Jurkat, Clone E6-1 (cell line): ENCODE results near the gene PRDM16.

Experiments
- DNase-seq: peaks from one replicate; pipeline ENCODE4 v3.0.0-alpha.2; 2011; ENCODE audit warnings: low read depth, low spot score
- H3K4me3 ChIP-seq: 2 replicates; pipeline ENCODE4 v1.5.1; 2011; ENCODE audit warnings: mild to moderate bottlenecking, low read length, control low read depth, moderate library complexity

PRDM16 gene

DNA sequence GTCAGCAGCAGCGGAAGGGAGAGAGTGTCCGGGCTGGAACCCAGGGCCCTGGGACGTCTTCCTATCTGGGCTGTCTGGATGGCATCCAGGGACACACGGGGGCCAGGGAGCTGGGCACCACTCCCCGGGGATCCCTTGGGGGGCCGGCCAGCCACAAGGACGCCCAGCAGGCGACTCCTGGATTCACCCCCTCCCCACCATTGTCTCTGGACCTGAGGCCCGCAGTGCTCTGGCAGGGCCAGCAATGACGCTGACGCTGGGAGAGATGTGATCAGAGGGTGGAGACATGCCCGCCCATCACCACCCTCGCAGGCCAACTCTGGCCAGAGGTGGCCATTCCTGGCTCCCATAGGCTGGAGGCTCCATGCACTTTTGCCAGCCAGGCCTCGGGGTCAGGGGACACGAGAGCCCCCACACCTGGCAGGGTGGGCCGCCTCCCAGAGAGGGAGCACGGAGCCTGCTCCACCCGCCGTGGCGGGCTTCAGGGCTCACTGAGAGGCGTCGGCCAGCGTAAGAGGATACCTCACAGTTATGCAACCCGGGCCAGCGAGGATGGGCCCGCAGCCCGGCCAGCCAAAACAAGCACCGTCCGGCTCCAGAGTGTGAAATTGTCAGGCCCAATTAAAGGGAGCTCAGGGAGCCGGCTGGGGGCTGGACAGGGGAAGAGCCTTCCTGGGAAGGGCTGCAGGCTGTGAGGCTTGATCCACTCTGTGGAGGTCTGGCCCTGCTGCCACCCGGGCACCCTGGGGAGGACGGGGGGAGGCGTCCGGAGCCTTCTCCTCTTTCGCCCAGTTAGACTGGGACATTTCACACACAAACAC is 37.4 kb upstream of the PRDM16 start:
- no peak for DNase-seq
- H3K4me3 ChIP-seq, result no peak overlapping the region

DNA sequence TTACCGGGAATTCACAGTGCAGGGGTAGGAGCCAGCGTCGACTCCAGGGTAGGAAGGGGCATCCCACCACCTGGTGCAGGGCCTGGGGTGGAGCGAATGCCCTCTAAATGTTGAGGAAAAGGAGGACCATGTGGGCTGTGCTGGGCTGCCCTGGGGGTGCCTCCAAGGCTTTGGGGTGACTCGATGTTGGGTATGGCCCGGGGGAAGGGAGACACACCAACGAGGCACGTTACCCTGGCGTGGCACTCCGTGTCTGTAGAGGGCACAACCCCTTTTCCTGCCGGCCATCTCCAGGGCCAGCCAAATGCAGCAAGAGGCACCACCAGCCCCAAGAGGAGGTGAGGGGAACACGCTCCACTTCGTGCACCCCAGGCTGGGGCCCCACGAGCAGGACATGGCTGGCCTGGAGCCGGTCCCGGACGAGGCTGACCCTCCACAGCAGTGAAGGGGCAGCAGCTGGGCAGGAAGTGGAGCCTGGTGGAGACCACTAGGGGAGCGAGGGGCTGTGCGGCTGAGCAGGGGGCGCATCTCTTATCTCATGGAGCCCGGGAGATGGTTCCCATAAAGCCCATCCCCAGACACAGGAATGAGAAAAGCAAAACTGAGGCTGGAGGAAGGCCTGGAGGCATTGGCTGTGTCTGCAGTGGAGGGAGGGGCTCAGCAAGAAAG is 36.5 kb upstream of the PRDM16 start:
- no peak for DNase-seq
- peak overlapping the region; percentile 1; the same call in 1 of the 2 replicates for H3K4me3 ChIP-seq

DNA sequence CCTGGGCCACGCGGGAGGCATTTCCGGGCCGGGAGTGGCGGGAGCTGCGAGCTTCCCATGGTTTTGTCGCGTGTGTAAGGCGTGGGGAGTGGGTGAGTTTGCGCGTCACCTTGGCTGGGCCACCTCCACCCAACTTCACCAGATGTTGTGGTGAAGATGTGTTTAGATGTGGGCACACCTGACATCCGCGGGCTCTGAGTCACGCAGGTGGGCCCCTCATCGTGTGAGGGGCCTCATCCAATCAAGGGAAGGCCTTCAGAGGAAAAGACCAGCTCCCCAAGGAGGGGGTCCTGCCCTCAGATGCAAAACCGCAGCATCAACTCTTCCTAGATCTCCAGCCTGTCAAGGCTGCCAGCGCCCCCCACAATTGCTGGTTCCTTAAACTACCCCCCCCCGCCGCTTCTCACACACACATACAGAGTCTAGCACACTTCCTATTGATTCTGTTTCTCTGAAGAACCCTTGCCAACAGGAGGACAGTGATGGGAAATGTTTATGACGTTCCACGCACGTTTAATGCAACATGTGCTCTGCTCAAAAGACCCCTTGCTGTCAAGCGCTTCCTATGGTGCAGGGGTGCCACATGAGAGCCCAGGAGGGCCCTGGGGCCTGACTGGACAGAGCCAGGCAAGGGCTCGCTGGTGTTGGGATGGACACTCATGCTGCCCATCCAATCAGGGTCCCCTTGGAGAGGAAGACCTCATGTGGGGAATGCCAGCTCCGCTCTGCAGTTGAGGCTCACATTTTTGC is 35.8 kb upstream of the PRDM16 start:
- H3K4me3 ChIP-seq, result peak overlapping the region; percentile 34
- peak; percentile 97 for DNase-seq

DNA sequence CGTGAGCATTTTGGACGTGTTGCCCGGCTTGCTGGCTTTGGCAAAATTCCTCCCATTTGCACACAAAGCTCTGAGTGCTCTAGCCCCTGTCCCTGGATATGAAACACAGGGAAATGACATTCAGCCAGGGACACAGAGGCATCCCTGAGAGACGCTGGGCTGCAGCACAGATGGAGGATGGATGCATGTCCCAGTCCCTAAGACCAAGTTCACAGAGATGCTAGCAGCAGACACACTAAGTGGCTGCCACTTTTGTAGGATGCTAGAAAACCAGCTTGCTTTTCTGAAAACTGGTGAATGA is 35.3 kb upstream of the PRDM16 start:
- peak overlapping the region; percentile 34 for H3K4me3 ChIP-seq
- no peak for DNase-seq

DNA sequence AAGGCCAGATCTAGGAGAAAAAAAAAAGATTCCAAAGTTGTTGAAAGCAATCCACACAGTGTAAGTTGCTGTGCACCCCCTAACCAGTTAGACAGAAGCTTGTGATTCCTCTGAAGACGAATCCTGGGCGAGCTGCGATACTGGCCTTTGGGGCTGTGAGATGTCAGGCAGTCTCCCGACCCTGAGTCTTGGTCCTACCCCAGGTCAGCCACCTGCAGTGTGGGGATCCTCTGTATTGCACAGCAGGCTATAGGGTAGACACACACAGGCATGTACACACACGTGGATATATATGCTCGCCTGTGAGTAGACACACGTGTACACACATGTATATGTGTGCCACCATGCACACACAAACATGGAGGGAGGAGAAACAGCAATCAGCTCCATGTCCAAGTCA is 34.8 kb upstream of the PRDM16 start:
- no peak for DNase-seq
- no peak overlapping the region for H3K4me3 ChIP-seq

DNA sequence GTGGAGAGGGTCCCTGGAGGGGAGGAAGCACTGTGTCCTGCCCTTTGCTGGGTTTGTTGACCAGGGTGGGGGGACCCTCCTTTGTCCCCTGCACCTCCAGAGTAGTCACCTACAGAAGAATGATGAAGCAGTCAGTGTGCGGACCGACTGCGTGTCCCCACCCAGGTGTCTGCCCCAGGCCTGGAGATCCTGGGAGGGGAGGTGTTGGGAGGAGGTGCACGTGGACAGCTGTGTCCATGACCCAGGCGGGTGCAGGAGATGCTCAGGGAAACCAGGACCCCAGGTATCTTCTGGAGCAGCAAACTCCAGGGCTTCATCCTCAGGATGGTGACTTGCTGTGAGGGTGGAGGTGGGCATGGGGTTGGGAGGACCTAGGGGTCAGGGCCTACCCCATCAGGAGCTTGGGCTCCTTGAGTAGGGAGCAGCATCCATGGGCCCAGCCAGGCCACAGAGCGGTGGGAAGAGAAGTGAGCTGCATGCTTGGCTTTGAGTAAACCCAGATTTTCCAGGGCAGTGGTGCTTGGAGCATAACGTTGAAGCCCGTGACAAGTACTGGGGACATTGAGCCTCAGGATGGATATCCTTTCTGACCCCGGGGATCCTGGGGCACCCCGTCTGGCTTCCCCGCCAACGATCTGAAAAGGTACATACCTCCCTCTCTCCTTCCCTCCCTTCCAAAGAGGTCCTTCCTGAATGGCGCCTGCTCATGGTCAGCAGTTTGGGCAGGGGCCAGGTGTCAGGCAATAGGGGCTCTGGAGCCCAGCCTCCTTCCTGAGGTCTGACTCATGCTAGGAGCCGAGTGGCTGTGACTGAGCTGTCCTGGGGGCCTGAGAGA is 34.1 kb upstream of the PRDM16 start:
- H3K4me3 ChIP-seq, result no peak overlapping the region
- DNase-seq, result no peak

DNA sequence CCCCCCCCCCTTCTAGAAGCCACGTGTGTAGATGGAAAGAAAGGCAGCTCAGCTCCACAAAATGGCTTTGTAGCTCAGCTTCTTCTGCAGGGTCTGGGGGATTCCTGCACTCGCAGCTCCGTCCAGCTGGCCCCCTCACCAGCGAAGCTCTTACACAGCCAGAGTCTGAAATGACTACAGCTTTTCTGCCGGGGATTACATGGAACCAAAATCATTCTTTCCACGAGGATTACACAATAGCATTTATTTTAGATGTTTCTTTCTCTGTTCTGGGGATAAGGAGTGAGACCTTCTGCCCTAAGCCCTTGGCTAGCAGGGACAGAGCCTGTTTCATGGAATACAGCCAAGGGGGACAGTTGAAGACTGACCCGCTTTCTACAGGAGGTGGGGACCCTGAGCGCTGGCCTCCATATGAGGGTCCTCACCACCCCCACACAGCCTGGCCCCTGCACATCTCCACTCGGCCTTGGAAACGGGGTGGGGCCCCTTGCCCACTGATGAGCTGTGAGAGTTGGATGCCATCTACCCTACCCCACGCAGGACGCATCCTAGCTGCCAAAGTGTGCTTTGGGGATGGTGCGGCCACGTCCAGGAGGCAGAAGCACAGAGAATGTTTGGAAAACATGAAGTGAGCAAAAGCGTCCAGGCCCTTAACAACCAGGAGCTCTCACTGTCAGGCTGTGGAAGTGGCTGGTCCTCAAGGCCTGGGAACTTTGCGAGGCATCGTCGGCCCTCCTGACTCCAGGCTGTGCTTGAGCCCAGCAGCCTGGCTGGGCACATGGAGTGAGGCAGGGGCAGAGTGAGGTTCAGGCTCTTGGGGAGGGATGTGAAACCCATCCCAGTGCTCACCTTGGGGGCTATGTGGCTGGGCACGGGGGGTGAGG is 33.2 kb upstream of the PRDM16 start:
- no peak overlapping the region for H3K4me3 ChIP-seq
- no peak for DNase-seq

DNA sequence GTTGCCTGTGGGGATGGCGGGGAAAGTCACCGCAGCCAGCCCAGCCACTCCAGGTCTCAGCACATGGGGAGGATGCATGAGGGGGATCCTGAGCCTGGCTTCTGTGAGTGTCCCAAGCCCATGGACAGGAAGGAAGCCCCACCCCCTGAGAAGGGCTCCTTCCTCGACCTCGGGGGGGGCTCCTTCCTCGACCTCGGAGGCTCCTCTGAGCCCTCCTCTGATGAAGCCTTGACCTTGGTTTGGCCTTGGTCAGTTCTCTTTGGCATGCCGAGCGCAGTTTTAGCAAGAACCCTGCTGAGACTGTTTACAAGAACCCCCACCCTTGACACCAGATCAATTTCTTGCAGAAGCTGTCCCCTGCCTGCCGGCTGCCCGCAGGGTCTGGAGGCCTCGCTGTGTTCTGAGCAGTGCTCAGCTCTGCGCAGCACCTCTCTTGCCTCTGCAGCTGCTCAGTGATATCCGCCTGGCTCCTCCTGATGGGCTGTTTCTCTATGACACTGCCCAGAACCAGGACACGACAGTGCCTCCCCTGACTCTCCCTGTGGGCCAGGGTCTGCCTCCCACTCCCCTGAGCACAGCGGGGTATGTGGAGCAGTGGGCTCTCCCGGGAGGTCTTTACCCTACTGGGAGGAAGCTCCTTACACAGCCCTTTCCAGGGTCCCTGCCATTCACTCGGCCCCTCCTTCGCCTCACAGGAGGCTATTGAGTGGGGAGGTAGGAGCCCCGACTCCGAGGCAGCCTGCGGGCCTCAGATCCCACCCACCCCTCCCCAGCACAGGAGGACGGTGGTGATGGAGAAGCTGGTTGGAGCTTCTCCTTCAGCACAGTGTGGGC is 32.3 kb upstream of the PRDM16 start:
- DNase-seq, result no peak
- no peak overlapping the region for H3K4me3 ChIP-seq

DNA sequence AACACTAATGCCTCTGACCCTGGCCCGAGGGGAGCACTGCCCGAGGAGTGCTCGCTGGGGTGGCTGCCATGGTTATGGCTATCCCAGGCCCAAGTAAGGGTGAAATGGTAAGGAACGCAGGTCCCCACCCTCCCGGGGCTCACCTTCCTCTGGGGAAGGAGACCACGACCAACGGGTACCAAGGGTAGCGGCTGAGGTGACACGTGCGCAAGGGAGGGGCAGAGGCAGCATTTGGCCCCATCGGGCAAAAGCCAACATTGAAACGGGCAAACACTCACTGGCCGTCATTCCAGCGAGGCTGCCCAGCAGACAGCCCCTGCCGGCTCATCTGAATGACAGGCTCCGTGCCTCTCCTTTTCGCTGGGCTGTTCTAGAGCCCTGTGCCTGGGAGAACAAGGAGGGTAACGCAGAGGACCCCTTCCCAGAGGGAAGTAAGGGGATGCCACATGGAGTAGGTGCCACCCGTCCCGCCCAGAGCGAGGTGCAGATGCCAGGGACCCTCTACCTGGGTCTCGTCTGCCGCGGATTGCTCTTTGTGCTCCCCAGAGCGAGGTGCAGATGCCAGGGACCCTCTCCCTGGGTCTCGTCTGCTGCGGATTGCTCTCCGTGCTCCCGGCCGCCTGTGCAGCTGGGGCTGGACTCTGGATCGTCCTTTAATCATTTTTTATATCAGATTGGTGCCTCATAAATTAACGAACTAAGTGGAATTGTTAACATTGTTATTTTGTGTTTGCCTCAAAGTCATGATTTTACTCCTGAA is 31.5 kb upstream of the PRDM16 start:
- DNase-seq, result no peak
- H3K4me3 ChIP-seq, result no peak overlapping the region

DNA sequence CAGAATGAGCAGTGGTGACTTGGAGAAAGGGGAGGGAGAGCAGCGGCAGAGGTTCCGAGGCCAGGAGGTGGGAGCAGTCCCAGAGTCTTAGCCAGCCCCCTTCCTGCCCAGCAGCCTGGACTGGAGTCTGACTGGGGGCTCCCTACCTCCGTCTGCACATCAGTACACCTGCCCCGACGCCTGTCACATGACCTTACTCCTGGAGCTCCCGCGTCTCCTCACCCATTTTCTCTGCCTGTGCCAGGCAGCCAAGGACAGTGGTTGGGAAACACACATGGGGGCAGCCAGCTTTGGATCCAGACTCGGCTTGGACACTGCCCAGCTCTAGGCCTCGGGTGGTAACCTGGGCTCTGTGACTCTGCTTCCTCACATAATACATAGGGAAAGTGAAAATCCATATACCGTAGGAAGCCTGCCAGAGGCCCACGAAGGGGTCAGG is 30.9 kb upstream of the PRDM16 start:
- no peak overlapping the region for H3K4me3 ChIP-seq
- no peak for DNase-seq

DNA sequence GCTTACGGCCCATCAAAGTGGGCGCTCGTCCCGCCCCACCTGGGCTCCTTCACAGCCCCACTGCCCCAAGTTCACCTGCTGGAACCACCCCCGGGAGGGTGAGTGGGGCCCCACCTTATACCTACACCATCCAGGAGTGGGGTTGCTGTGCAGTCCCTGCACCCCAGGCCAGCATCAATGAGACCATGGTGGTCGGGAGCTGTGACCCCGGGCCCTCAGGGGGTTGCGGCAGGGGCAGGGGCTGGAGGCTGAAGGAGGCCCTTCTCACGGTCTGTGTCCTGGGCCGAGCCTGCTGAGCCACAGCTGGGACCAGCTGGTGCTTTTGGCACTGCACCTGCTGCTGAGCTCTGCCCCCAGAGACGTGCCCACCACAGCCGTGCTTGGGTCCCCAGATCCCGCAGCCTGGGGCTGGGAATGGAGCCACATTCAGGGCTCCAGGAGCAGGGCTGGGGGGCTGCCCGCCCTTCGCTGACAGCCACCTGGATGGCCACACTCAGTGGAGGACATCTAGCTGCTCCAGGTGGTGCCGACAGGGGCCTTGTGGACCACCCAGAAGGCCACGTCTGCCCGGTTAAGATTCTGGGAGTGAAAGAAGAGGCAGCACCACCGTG is 30.3 kb upstream of the PRDM16 start:
- DNase-seq, result no peak
- H3K4me3 ChIP-seq, result no peak overlapping the region

DNA sequence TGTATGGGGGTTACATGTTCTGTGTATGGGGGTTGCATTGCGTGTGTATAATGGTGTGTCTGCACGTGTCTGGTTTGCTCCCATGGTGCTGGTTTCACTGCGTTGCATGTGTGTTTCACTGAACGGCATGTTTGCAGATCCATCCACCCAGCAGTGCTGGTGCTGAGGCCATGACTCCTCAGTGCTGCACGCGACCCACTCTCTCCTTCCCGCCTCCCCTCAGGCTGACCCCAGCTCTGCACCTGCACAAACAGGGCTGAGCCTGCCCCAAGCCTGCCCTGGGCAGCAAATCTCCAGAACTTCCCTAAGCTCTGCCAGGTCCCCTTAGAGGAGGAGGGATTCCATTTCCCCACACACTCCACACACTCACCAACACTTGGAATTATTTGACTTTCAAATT is 29.0 kb upstream of the PRDM16 start:
- DNase-seq, result no peak
- no peak overlapping the region for H3K4me3 ChIP-seq

DNA sequence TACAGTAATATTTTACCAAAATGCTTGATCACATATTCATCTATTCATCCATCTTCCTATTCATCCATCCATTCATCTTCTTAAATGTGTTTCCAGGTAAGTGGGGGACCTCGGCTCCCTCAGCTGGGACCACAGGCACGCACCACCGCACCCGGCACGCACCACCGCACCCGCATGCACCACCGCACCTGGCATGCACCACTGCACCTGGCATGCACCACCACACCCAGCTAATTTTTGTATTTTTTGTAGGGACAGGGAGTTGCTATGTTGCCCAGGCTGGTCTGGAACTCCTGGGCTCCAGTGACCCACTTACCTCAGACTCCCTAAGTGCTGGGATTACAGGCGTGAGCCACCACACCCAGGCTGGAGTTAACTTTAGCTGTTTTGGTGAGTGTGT is 26.5 kb upstream of the PRDM16 start:
- no peak for DNase-seq
- no peak overlapping the region for H3K4me3 ChIP-seq

DNA sequence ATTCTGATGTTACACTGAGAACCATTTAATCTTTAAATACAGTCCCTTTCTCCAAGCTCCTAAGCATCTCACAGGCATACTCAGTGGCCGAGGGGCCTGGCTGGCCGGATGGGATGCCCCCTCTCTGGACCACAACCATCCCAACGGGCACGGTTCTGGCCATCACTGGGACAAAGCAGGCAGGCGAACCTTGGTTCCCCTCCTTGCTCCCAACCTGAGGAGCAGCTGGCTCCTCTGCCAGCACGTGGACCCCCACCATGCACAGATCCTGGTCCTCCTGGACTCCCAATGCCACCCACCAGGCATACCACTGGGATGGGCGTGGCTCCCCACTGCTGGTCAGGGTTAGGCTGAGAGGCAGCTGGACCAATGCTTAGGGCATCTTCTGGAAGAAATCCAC is 19.8 kb upstream of the PRDM16 start:
- H3K4me3 ChIP-seq, result no peak overlapping the region
- no peak for DNase-seq

DNA sequence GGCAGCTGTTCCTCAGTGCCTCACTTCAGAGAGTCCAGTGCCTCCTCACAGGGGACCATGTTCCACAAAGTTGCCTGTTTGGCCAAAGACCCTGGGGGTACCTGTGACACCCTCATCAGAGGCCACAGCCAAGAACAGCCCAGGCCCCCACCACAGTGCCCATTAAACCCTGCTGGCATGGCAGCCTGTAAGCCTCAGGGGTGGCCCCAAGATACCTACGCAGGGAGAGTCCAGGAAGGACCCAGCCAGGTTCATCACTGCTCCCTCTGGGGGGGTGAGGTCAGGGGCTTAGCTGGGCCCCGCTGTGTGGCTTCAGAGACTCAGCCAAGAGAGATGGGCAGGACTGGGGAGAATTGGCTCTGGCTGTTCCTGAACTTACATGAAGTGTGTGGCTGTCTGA is 19.1 kb upstream of the PRDM16 start:
- DNase-seq, result no peak

DNA sequence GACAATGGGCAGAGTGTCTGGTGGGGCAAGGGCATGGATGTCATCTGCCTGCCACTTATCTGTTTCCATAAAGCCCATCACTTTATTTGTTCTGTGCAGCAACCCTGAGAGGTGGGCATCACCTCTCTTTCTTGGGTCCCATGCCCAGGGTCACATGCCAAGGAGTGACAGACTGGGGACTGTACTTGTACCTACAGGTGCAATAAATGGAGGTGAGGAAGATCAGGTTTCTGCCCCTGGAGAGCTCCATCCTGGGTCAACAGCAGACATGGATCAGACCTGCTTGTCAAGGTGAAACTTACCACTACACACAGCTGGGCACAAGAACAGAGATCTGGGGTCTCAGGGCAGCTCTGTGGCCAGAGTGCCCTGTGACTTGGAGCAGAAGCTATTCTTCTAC is 18.4 kb upstream of the PRDM16 start:
- DNase-seq, result no peak
- H3K4me3 ChIP-seq, result no peak overlapping the region

More for the DNA sequence above, 19.1 kb upstream of the PRDM16 start:
- no peak overlapping the region for H3K4me3 ChIP-seq
